Measurements from ENCODE around the gene MDGA2.
"Not testable (repeated sequence)": the region's sequence is repeated elsewhere in the genome, so short reads cannot be mapped to it uniquely, and the experiment has no call there.

Gene MDGA2

GRCh38 chr14:46985529-46986380 is 689.6 kb downstream of the MDGA2 start:
- TF ChIP-seq CTCF (conservative IDR thresholded peaks at IDR 0.05), result no peak
- H3K27ac ChIP-seq, result no peak overlapping the region

DNA sequence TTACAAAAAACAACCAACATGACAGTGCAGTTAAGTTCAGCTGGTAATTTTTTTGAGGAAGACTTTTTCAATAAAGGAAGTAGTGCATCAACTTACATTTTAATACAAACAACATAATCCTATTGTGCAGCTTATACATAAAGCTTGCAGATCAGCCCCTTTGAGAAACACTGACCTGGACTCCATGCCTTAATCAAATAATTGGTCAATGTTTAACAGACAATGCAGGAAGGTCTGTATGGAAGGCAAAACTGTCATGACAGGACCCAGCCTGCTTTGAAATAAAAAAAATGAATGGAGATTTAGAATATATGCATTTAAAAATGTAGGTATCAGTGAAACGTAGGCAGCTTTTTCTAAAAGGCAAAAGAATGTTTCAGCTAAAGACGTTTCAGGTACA is 702.1 kb downstream of the MDGA2 start:
- TF ChIP-seq CTCF (conservative IDR thresholded peaks at IDR 0.05), result no peak
- no peak overlapping the region for H3K27ac ChIP-seq

DNA sequence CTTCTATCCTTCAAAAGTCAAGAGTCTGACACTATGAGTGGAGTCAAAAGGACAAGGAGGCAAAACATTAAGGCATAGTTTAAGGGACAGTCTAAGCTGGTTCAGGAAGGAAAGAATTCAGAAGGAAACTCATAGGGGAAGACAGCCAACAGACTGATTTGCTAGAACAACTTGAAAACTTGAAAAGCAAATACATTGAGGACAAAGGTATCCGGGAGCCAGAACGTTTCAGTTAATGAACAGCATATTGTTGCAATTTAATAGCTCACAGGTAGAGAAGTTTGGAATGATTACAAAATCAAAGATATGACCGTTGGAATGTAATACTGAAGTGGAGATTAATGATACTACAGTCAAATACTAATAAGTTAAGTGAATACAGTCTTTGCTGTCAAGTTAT is 711.0 kb downstream of the MDGA2 start:
- no peak overlapping the region for H3K27ac ChIP-seq
- TF ChIP-seq CTCF (conservative IDR thresholded peaks at IDR 0.05), result no peak

DNA sequence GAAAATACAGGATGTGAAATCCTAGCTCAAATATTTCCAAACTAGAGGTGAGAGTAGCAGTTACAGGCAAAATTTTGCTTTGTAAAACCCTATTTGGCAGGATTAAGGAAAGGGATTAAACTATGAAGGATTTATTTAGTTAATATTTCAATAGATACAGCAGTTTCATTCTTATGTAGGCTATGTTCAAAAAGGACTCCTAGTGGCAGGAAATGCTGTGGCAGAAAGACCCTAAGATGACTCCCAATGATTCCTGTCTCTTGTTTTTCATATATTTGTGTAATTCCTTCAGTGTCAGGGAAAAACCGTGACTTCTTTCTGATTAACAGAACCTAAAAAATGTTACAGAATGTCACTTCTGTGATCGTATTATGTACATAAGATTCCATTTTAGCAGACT is 724.3 kb downstream of the MDGA2 start:
- no peak; the same call in 1 of the 2 replicates for TF ChIP-seq CTCF (conservative IDR thresholded peaks at IDR 0.05)
- H3K27ac ChIP-seq, result no peak overlapping the region

DNA sequence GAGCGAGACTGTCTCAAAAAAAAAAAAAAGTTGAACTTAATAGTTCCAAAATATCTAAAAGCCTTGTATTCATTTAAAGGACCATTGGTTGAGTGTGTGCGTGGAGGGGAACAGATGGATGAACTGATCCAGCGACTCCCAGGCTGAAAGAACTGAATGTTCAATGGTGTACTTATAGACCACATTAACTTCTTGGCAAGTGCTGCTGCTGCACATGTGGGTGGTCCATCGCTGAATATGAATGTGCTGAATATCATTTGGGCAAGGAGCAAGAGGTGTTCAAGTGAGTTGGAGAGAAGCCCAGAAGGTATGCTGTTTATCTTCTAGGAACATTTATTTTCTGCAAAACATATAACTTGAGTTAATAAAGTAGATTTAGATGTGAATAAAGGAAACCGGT is 734.8 kb downstream of the MDGA2 start:
- TF ChIP-seq CTCF (conservative IDR thresholded peaks at IDR 0.05), result no peak

GRCh38 chr14:46920542-46920941 is 754.9 kb downstream of the MDGA2 start:
- TF ChIP-seq CTCF (conservative IDR thresholded peaks at IDR 0.05), result no peak
- no peak overlapping the region for H3K27ac ChIP-seq

More for the DNA sequence above, 734.8 kb downstream of the MDGA2 start:
- no peak overlapping the region for H3K27ac ChIP-seq

- H3K27ac ChIP-seq, result not testable (repeated sequence)
Observed at GRCh38 chr14:46915539-46915938, 759.9 kb downstream of the MDGA2 start.

DNA sequence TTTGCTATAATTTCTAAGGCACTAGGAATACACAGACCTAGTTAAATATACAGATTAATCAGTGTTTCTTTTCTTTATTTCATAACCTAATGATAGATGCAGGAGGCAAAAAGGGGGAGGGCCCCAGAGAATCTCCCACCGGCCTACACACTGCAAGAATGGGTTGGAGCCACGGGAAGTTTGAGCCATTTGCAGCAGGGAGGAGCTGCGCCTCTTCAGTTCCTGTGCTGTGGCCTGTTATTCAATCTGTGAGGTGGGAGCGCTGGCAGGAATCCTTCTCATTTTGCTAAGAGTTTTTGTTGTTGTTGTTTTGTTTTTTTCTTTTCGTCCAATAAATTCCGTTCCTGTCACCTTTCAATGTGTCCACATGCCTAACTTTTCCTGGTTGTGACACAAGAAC is 772.6 kb downstream of the MDGA2 start:
- no peak for TF ChIP-seq CTCF (conservative IDR thresholded peaks at IDR 0.05)
- H3K27ac ChIP-seq, result no peak overlapping the region

All from VCaP (cell line).